EL (cell line): Measurements from ENCODE around the gene SMYD3.
"Not testable (repeated sequence)": the region's sequence is repeated elsewhere in the genome, so short reads cannot be mapped to it uniquely, and the experiment has no call there.

Experiments used
- DNase-seq: peaks from one replicate; pipeline ENCODE4 v3.0.0-alpha.2; 2016

The SMYD3 gene

GRCh38 chr1:246343937-246344336 is 163.1 kb downstream of the SMYD3 start:
- no peak for DNase-seq

DNA sequence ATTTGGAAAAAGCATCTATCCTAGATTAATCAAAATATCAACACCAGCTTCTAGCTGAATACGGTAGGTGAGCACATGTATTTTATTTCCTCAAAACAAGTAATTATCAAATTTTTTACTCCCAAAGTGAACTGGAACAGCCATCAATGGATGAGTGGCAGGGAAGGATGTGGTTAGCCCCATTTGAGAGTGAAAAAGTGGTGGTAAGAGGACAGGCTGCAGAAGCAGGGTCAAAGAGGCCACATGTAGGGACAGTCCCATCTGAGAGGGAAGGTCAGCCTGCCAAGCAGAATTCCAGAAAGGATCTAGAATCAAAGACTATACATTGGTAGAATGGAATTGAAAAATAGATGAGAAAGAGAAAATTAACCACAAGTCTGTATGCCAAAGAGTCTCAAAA is 163.8 kb downstream of the SMYD3 start:
- no peak for DNase-seq

- no peak for DNase-seq
Observed at GRCh38 chr1:246338546-246338945, 168.5 kb downstream of the SMYD3 start.

DNA sequence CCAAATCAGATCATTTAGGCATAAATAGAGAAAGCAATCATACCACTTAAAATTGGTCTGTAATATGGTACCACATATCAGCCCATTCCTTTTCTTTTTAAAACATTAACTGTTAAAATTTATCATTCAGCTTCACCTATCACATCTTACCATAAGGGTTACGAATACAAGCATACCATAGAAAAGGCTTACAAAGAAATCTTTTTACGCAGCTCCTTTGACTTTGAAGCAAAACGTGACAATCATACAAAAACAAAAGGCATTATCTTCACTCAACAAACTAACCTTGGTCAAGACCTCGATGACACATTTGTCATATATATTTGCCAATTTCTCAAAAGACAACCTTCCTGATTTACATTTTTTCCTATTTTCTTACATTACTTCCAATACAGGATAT is 169.0 kb downstream of the SMYD3 start:
- DNase-seq = no peak

DNA sequence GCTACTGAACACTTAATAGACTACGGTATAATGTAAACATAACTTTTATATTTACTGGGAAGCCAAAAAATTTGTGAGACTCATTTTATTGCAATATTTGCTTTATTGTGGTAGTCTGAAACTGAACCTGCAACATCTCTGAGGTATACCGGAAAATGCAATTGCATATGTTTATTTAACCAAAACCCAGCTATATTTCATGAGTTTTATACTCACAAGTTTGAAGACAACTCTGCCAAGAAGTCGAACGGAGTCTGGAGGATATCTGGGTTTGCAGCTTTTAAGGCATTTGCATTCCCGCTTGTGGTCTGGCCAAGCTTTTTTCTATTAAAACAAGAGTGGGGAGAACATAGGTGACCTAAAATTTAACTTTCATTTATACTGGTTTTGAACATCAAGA is 171.9 kb downstream of the SMYD3 start:
- no peak for DNase-seq

GRCh38 chr1:246333855-246334254 is 173.2 kb downstream of the SMYD3 start:
- no peak for DNase-seq

DNA sequence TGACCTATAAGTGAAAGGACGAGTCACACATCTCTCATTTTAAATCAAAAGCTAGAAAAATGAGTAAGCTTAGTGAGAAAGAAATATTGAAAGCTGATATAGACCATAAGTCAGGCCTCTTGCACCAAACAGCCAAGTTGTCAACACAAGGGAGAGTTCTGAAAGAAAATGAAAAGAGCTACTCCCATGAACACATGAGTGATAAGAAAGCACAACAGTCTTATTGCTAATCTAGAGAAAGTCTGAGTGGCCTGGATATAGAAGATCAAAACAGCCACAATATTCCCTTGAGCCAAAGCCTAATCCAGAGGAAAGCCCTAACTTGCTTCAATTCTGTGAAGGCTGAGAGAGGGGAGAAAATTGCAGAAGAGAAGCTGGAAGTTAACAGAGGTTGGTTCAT is 175.0 kb downstream of the SMYD3 start:
- DNase-seq = no peak

DNA sequence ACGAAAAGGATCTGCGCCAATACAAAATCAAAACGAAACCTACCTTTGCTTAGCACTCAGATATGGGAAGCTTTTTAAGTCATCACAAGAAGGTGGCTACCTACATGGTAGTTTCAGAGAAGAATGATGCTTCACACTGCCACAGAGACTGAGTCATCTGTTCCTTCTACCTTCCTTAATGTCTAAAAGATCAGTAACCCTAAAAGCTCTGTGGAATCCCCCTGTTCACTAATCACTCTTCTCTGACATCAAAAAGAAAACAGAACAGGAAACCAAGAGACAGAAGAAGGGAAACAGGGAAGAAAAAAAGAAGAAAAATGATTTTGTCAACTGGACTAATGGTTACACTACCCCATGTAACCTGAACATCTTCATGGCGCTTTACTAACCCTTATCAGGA is 177.2 kb downstream of the SMYD3 start:
- DNase-seq = no peak

DNA sequence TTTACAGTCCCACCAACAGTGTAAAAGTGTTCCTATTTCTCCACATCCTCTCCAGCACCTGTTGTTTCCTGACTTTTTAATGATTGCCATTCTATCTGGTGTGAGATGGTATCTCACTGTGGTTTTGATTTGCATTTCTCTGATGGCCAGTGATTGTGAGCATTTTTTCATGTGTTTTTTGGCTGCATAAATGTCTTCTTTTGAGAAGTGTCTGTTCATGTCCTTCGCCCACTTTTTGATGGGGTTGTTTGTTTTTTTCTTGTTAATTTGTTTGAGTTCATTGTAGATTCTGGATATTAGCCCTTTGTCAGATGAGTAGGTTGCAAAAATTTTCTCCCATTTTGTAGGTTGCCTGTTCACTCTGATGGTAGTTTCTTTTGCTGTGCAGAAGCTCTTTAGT is 177.8 kb downstream of the SMYD3 start:
- DNase-seq = not testable (repeated sequence)

DNA sequence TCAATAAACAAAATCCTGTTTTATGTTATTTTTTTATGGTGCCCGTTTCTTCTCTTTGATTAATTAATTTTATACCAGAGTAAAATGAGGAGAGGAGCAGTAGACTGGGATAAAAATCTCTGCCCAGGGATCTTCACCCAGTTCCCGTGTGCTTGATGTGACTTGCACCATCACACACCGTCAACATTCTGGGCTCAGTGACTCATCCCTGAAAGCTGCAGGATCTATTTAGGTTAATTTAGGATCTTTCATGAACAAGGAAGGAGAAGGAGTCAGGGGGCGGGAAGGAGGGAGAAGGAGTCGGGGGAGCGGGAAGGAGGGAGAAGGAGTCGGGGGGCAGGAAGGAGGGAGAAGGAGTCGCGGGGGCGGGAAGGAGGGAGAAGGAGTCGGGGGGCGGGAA is 182.4 kb downstream of the SMYD3 start:
- peak; percentile 48 for DNase-seq

GRCh38 chr1:246324033-246324432 is 183.0 kb downstream of the SMYD3 start:
- DNase-seq = not testable (repeated sequence)

- DNase-seq = no peak
Observed at GRCh38 chr1:246320286-246320685, 186.8 kb downstream of the SMYD3 start.

DNA sequence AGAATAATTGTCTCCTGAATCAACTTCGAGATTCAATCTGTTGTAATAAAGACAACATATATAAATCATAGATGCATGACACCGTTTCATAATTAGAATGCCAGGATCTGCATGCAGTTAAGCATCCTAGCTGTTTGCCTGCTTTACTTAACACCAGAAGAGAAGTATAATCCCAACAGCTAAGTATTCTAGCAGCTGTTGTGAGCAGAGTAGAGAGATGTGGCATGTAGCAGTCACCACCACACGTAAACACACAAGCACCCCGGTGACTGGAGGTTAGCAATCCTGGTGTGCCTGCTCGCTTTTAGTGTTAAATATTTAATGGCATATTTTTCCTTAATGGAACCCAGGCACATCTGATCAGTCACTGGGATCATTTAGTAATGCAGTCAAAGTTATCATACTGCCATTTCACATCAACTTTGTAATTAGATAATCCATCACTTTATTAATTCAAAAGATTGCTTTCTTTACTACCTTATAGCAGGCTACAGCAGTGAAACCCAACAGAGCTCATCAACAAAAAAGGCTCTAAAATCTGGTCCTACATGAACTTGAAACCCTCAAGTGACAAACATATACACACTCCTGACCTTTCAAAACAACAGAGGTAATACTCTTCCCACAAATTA is 187.9 kb downstream of the SMYD3 start:
- no peak for DNase-seq

DNA sequence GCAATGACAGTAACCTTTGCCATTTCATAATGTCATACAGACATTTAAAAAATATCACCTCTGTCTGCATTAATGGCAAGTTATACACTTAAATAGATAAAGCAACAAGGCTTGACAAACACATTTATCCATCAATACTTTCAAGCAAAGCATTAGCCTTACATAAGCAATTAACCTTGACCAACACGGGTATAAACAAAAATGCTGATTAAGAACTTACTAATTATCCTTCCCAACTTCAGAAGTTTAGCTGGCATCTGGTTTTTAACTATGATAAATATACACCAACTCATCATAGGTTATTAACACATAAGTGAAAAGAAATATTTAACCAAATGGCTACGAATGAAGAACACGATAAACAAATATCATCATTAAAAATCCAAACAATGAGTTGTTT is 188.5 kb downstream of the SMYD3 start:
- no peak for DNase-seq

- no peak for DNase-seq
Observed at GRCh38 chr1:246318036-246318359, 189.1 kb downstream of the SMYD3 start.

GRCh38 chr1:246317332-246318035 is 189.6 kb downstream of the SMYD3 start:
- DNase-seq = peak; percentile 66

DNA sequence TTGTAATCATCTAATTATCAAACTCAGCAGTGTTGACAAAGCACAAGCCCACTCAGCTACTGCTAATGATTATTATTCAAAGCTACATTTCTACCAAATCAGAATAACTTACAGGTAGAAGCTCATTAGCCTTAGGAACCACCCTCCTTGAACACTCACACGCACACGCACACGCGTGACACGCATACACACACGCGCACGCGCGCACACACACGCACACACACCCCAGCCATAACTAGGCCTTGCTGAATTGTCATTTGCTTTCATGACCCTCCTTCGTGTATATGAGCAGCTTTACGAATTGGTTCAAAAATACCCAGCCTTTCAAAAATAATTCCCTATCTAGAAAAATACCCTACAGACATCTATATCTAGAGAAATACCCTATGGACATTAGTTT is 195.6 kb downstream of the SMYD3 start:
- DNase-seq = no peak

- no peak for DNase-seq
Observed at GRCh38 chr1:246309247-246309884, 197.7 kb downstream of the SMYD3 start.

DNA sequence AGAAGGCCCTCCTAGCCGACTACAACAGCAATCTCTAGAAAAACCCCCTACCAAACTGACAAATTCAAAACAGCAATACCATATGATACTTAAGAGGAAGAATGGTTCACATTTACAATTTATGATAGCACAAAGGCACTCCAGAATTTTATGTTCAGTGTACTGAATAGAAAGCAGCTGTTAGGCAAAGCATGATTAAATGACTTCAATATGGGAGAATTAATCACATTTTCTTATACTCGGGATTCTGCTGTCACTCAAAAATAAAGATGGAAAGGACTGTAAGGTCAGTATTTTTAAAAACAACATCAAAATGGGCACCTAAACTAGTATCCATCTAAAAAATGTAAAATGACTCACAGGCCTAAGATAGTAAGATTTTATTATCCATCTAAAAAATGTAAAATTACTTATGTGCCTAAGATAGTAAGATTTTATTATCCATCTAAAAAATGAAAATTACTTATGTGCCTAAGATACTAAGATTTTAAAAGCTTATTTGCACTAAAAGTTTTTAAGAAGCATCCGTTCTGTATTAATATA is 198.5 kb downstream of the SMYD3 start:
- no peak for DNase-seq

GRCh38 chr1:246306415-246307037 is 200.6 kb downstream of the SMYD3 start:
- DNase-seq = no peak

- no peak for DNase-seq
Observed at GRCh38 chr1:246304484-246305259, 202.4 kb downstream of the SMYD3 start.

DNA sequence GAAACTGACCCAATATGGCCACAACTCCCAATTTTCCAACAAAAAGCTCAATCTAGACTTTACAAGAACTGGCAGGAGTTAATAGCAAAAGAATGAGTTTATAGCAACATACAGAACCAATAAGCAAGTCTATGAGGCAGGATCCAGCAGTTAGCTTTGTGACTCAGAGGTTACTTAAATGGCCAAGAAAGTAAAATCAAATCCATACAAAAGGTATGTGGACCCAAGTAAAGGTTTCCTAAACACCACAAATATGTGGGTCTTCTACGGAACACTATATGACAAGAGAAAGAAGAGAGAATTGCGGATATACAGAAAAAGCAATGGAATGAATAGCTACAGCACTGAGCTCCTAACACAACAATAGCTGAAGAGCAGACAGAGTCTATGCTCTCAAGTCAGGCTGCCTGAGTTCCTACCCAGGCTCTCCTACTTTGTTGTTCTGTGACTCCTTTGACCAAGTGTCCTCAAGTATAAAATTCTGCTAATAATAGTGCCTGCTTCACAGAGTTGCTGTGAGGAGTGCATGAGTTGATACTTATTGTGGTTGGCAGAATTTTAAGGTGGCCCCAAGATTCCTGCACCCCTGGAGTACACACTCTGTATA is 204.3 kb downstream of the SMYD3 start:
- DNase-seq = no peak

DNA sequence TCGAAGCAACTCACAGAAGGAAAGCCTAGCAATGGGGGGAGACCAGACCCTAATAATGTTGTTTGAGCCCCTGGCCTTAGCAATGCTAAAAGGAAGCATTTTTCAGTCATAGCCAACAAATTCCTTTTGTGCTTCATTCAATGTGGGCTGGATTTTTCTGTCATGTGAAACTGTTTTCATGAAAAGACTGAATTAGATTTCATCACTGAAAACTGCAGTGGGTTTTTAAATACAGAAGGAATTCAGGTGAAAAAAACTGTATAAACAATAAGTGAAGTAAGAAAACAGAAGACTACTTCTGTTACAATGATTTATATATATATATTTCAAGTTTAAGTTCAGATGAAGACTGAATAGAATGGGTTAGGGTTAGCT is 204.8 kb downstream of the SMYD3 start:
- no peak for DNase-seq
